ENCODE results near the gene ADCY10. TPM values are rescaled to one million over a fixed set of nuclear protein-coding genes. Genes with fewer than 3 reads are reported as not detected.

Gene ADCY10
- total and polyA plus RNA-seq, 2 of the 8 experiments (the other 6 are each of a cell fraction or from before 2014, with no cell fraction given), result 0.02 TPM; not detected in 1

GRCh38 chr1:167949785-167950184 is 35.9 kb upstream of the ADCY10 start (continued):
- TF ChIP-seq CHD2 (IDR thresholded peaks at IDR 0.05; ENCODE audit: low read length) (no peak), PHF8 (conservative IDR thresholded peaks at IDR 0.05; ENCODE audit: low read depth, low read length) (no peak), EP300 (IDR thresholded peaks at IDR 0.05; ENCODE audit: borderline replicate concordance in 1 of 2, low read depth in 2 of 2, low read length in 2 of 2) (no peak)
